NCI-H2107 treated with DMSO at 0.1 percent for 48 hours (cell line): ENCODE results near the gene PCNX1.
A peak's percentile ranks its signal among the peaks of the same experiment; 100 is the strongest.
"Not testable (repeated sequence)": the region's sequence is repeated elsewhere in the genome, so short reads cannot be mapped to it uniquely, and the experiment has no call there.

Experiments used
- DNase-seq: peaks from one replicate; lab custom pipeline; 2025; ENCODE audit not compliant: unreplicated experiment; lab: John Stamatoyannopoulos, UW

PCNX1 gene

DNA sequence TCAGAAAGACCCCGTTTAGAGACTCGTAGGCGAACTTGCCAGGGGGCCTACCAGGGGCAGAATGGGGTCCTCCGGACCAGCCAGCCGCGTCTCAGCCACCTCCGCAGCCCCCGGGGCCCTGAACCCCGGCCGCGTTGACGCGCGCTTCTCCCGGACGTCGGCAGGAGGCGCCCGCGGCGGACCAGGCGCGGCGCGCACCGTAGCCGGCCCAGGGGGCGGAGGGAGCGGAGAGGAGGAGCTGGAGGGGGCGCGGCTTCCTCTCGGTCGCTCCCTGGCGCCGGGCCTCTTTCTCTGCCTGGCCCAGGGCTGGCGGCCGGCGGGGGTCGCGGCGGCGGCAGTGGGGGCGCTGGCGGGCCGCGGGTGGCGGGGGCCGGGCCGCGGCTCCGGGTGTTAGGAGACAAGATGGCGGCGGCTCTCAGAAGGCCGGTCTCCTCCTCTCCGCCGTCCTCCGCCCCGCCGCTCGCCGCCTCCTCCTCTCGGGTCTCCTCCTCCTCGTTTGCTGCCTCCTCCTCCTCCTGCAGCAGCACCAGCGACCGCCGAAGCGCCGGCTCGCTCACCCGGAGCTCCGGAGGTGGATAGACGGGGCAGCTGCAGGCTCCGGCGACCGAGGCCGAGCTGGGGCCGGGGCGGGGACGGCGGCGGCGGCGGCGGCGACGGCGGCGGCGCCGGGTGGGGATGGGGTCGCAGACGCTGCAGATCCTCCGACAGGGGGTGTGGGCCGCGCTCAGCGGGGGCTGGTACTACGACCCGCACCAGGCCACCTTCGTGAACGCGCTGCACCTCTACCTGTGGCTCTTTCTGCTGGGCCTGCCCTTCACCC is at the start of gene PCNX1:
PCNX1 (plus strand) TSS at position 284 of the 820 bp plus-strand sequence; CDS start at position 676, 392 bp downstream.
- peak; percentile 77 for DNase-seq

DNA sequence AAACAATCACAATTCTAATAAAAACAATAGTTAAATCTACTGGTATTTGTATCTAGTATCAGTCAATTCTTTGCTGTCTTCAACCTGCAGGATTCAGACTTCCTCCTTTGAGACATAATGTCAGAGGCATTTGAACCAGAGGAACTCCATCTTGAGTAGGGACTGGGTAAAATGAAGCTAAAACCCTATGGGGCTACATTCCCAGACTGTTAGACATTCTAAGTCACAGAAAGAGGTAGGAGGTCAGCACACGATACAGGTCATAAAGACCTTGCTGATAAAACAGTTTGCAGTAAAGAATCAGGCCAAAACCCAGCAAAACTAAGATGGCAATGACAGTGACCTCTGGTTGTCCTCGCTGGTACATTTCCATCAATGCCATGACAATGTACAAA is 49.8 kb upstream of the PCNX1 start:
- no peak for DNase-seq

DNA sequence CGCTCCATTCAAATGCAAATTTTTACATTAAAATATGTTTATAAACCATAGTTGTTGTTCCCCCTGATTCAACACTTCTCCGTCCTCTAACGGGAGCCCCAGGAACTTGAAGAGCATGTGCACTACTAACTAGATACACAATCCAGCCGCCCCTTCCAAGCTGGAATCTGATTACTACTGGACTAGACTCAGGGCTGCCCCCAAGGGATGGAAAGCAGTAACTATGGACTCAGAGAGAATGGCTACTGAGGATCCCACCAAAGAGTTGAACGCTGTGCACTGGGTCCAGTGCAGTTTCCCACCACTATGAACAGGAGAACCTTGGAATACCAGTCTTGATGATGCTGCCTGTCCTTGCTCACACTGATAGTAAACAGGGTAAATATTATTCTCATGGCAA is 48.6 kb upstream of the PCNX1 start:
- no peak for DNase-seq

DNA sequence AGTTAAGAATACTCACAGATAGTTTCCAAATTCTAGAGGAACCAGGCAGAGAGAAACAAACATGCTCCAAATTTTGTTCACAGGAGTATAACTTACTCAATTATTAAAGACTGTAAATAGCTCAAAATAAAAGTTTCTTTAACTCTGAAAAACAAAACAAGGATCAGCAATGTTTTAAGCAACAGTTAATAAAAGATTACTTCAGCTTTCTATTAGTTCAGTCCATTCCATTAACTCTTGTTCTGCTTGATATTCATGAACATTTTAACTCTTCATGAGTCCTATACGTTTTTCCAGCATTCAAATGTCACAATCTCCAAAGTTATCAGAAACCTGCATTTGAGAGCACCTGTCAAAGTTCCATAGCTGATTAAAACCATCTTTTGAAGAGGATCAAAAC is 40.3 kb upstream of the PCNX1 start:
- DNase-seq: not testable (repeated sequence)

DNA sequence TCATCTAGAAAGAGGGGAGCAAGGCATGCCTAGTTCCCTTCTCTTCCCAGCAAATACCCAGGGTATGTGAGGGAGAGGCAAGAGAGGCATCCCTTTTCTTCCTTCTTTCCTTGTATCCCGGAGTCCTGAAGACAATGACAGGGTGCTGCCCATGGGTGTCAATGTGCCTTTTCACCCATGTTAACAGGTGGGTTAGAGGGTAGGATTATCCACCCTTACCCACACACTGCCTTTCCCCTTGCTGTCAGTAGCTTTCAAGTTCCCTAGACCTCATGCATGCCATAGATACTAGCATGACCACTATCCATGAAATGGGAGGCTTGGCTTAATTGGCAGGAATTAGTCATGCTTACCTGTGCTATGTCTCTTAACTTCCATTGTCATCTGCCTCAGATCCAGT is 36.3 kb upstream of the PCNX1 start:
- no peak for DNase-seq

DNA sequence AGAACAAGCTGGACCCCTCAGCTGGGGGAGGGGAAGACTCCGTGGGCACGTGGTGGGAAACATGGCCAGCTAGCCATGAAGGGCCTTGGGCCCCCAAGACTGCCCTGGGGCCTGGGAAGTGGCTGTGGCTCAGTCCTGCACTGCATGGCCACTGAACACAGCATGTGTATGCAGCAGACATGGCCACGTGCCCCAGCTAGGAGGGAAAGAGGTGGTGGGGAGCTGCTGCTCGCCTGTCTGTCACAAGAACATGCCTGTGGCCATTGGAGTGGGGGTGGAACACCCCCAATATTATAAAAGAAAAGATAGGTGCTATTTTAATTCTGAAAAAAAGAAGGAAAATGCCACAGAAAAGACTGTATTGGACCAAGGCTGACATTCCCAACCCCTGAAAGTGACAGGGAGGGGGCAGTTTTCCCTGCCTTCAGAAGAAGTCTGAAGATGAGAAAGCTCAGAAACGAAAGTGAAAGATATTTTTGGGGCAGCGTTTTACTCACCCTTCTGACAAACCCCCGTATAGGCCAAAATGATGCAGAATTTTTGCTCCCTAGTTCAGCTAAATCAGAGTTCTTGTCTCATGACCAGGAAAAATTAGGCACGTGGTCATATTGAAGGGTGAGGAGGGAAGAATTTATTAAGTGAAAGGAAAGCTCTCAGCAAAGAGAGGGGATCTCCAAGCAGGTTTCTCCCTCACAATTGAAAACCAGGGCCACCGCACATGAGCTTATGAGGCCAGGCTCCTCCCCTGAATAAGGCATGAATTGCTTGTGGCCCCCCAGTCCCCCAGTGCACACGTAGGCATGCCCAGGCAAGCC is 35.2 kb upstream of the PCNX1 start:
- DNase-seq: no peak

DNA sequence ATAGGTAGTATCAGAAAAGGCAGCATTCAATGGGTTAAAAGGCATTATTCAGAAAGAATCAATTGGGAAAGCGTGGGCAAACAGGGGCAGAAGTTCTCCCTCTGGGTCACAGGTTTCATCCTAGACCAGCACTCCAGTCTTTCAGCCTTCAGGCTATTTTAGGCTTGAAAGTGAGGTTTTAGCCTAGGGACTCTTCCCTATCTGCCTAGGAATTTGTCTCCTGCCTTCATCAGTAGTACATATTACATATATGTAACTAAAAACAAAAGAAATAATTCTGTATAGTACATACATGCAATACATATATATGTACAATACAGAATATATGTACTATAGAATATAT is 34.6 kb upstream of the PCNX1 start:
- DNase-seq: no peak

DNA sequence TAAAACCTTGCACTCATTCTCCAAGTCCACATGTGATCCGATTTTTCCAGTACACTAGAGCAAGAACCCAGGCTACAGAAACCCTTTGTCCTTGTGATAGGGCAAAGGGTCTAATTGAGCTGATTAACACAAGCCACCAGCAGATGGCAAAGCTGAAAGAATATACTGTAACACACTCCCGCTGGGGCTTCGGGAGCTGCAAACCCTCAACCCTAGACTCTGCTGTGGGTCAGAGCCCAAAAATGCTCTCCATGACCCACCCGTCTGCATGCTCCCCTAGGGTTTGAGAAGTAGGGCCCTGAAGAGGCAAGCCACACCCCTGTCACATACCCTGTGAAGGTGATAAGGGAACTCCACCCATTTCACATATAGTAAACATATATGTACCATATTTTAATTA is 33.6 kb upstream of the PCNX1 start:
- DNase-seq: no peak

DNA sequence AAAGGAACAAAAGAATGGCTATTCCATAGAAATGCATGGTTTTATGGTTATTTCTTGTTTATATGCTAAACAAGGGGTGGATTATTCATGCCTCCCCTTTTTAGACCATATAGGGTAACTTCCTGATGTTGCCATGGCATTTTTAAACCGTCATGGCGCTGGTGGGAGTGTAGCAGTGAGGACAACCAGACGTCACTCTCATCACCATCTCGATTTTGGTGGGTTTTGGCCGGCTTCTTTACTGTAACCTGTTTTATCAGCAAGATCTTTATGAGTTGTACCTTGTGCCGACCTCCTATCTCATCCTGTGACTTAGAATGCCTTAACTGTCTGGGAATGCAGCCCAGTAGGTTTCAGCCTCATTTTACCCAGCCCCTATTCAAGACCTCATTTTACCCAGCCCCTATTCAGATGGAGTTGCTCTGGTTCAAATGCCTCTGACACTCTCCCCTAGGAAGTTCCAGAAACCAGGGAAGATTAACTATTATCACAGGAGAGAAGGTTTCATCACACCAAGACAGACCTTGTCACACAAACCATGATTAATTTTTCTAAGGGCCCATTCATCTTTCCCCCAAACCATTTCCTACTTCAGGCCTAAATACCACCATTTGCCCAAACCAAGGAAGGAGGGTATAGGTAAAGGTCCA is 31.3 kb upstream of the PCNX1 start:
- not testable (repeated sequence) for DNase-seq

DNA sequence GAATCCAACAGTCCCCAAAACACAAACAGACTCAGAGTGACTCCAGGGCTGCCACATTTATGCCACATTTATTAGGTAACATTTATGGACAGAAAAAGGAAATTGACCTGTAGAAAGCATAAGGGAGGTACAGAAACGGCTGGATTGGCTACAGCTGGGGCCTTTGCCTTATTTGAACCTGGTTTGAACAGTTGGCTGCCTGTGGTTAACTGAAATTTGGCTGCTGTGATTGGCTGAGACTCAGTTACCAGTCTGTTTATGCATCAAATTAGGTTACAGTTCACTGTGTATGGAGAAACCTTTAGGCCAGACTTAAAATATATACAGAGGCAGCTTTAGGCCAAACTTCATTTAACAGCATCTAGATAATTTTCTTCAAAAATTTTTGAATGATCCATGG is 27.8 kb upstream of the PCNX1 start:
- no peak for DNase-seq

DNA sequence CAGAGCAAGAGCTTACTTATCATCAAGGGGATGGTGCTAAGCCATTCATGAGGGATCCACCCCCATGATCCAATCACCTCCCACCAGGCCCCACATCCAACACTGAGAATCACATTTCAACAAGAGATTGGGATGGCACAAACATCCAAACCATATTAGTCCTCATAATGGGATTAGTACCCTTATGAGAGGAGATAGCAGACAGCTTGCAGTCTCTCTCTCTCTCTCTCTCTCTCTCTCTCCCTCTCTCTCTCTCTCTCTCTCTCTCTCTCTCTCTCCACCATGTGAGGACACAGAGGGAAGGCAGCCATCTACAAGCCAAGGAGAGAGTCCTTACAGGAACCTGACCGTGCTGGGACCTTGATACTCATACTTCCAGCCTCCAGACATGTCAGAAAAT is 26.4 kb upstream of the PCNX1 start:
- DNase-seq: not testable (repeated sequence)

DNA sequence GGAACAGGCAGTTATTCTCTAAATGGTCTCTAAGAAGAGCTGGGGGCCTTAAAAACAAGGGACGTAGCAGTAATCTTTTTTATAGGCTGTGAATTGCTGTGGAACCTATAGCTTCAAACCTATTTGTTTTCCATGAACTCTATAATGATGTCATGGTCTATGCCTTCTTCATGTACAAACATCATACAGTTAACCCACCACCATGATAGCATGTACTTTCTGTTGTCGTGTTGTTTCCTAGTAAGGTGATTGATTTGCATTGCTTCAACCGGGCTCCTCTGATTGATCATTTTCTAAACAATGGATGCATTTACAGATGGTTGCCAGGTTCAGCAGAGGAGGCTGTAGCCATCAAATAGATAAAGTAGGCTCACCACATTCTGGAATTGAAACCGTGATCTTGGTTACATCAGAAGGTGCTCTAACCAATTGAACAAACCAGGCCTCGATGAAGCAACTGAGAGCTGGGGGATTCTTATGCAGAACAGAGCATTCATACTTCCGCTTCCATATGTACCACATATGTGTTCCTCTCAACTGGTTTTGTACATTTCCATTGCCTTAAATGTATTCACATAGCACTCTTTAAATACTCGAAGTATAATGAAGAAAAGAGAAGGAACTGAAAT is 25.6 kb upstream of the PCNX1 start:
- no peak for DNase-seq

DNA sequence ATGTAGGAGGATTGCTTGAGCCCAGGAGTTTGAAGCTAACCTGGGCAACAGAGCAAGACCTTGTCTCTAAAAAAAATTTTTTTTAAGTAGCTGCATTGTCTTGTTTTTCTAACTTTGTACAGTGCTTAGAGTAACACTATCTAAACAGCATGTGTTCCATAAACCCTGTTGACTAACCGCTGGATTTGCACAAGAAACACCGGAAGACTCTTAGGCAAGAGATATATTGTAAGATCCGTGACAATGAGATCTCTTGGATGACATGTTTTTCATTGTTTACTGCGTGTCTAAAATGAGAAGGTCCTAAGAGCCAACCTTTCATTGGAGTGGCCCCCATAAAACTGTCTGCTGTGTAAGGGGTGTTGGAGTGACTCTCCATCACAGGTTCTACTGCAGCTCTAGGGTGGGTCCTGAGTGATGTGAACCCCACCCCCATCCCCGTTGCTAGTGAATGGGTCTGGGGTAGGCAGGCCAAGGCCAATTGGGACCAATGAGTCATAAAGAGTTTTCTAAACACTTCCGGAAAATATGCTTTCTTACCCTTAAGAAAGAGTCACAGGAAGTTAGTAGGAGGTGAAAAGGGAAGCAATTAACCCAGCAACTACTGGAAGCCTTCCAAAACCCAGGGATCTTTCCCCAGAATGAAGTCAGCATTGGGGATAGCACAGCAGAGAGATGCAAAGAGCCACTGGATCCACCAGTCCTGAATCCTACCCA is 24.3 kb upstream of the PCNX1 start:
- DNase-seq: no peak

DNA sequence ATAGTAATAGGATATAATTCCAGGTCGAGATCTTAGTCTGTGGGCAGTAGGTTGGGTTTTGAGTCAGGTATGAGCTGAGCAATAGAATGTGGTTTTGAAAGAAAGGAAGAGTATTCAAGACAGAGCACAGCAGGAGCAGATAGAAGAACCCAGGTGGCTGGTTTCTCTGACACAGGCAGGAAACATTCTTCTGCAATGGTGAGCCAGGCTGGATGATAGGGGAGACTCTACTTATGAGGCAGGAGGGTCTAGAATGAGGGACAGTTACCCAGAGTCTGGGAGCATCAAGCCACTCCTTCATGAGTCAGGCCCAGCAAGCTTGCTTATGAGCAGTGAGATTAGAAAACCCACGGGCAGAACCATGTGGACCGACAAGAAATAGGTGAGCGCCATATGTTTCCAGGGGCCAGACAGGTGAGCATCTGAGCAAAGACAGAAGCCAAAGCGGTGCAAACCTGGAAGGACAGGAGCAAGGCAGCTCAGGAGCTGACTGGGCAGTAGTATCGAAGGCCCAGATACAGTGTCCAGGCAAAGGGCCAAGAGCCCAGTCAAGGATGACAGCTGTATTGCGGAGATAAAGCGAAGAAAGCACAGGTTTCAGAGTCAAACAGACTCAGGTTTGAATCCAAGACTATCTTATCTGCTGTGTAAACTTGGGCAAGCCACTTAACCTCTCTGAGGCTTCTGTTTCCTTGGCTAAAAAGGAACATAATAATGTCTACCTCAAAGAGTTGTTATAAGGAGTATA is 22.5 kb upstream of the PCNX1 start:
- DNase-seq: no peak

DNA sequence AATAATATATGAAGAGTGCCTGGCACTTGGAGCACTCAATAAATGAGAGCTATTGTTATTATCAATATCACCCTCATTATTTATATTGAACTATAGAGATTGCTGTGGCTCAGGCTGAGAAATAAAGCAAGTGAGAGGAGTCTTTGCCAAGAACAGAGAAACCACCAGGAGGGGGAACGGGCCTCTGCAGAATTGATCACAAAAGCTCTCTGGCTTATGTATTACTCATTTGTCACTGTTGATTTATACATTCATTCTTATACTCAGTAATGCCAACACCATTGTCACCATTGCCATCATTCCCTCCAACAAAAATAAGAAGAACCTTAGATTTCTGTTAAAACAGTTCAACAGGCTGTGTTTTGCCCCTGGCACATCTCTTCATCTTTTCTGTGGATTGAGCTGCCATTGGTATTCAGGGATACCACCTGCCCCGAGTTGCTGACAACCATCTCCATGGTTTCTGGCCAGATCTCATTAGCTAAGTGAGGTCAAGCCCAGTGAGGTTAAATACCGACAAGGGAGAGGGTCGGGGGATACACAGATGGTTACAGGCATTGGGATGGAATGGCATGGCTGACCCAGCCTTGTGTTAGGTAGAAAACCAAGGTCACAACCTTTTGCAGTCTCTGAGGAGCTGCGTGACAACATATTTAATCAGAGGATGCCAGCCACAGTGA is 21.8 kb upstream of the PCNX1 start:
- no peak for DNase-seq

DNA sequence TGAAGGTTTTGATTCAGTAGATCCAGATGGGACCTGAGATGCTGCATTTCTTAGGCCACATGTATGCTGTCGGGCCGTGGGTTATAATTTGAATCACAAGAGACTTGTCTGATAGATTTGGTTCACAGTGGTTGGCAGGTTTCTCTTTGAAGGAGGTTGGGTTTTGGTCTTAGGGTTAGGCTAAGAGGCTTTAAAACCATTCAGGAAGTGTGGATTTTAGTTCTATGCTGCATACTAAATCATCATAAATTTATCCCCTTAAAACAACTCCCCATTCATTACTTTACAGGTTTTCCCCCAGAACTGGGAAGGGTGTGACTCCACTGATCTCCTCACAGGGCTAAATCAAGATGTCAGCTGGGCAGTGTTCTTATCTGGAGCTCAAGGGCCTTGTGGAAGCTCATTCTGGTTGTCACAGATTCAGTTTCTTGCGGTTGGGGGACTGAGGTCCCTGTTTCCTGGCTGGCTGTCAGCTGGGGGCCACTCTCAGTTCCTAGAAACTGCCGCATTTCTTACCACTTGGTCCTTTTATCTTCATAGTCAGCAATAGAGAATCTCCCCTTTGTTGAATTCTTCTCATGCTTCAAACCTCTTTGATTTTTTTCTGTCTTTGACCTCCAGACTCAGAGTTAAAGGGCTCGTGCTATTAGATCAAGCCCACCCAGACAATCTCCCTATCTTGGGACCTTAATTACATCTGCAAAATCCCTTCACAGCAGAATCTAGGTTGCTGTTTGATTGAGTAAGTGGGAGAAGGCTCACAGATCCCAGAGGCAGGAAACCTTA is 20.6 kb upstream of the PCNX1 start:
- no peak for DNase-seq

DNA sequence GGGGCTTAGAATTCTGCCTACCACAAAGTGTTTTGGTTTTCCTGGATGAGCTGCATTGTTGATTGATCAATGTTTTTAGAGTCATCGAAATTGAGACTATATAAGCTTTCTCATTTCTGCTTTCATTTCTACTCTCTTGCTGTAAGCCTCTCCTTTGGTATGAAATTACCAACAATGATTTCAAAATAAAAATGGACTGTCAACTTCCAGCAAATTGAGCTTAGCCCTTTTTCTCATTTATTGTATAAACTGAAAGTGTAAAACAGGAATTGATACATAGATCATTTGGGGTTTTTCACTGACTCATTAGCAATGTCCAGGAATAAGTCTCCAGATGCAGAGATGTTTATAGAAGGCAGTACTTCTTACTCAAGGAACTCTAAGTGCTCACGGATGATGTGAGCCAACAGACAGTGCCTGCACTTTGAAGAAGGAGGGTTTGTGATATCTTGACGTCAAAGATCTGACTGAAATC is 20.0 kb upstream of the PCNX1 start:
- DNase-seq: no peak

DNA sequence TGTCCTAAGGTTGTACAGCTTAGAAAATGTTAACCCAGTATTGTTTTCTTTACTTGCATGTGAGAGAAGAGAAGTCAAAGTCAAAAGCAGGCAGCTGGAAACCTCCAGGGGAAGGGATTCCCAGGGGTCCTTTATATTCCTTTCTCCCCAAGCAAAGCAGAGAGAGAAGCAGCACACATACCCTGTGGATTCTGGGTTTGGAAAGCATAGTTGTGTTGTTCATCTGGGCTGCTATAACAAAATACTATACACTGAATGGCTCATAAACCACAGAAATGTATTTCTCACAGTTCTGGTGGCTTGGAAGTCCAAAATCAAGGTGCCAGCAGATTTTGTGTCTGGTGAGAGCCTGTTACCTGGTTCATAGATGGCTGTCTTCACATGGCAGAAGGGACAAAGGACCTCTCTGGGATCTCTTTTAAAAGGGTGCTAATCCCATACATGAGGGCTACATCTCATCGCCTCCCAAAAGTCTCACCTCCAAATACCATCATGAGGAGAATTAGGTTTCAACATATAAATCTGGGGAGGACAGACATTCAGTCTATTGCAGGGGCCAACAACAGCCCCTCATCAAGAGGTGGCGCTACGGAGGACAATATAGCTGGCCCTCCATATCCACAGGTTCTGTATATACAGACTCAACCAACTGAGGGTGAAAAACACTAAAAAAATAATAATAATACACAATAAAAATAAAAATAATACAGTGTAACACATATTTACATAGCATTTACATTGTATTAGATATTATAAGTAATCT is 19.3 kb upstream of the PCNX1 start:
- no peak for DNase-seq
